ENCODE results near the gene KCNQ5. TPM values are rescaled to one million over a fixed set of nuclear protein-coding genes. Genes with fewer than 3 reads are reported as not detected.

The KCNQ5 gene
- total RNA-seq, 6 donors from 2014 or later, result 0.30 to 3.1 (median 0.32) TPM

- no peaks in the 10 kb centered on the region for H3K36me3 ChIP-seq
- no peaks in the 10 kb centered on the region for H3K4me1 ChIP-seq
- H3K9me3 ChIP-seq, result no peaks in the 10 kb centered on the region
- ATAC-seq (ENCODE audit: low FRiP score in 2 of 2) (no peak), DNase-seq (no peak)
- 86 to 93% methylated on average over 2 of the region's 2 CpGs for WGBS, 2 donors
- H3K27me3 ChIP-seq, result no peaks in the 10 kb centered on the region
- no peak overlapping the region for H3K4me3 ChIP-seq
- no peak overlapping the region for H3K27ac ChIP-seq
- TF ChIP-seq EP300 (IDR thresholded peaks at IDR 0.05) (no peak), POLR2A (IDR thresholded peaks at IDR 0.05) (no peak), POLR2AphosphoS5 (IDR thresholded peaks at IDR 0.05) (no peak), CTCF (IDR thresholded peaks at IDR 0.05) (no peak)
Observed at GRCh38 chr6:72855471-72855870, 233.6 kb downstream of the KCNQ5 start.

- no peaks in the 10 kb centered on the region for H3K9me3 ChIP-seq
- no peak for TF ChIP-seq EP300 (IDR thresholded peaks at IDR 0.05)
- no peak for TF ChIP-seq CTCF (IDR thresholded peaks at IDR 0.05)
- TF ChIP-seq POLR2A (IDR thresholded peaks at IDR 0.05), result no peak
- no peak for TF ChIP-seq POLR2AphosphoS5 (IDR thresholded peaks at IDR 0.05)
- H3K36me3 ChIP-seq, result no peaks in the 10 kb centered on the region
- no peak overlapping the region for H3K27ac ChIP-seq
- WGBS, 2 donors, result 85 to 88% methylated on average over 3 of the region's 3 CpGs
- no peak overlapping the region for H3K4me3 ChIP-seq
- peaks cover 0 to under 1% (median 0%) of the 10 kb centered on the region in 4 donors for H3K4me1 ChIP-seq
- H3K27me3 ChIP-seq, result no peaks in the 10 kb centered on the region
- DNase-seq (no peak), ATAC-seq (ENCODE audit: low FRiP score in 2 of 2) (no peak)
Observed at GRCh38 chr6:72856801-72857200, 234.9 kb downstream of the KCNQ5 start.

- Histone ChIP-seq H3K9me3 (no peaks in the 10 kb centered on the region), H3K27ac (no peak overlapping the region), H3K36me3 (no peaks in the 10 kb centered on the region), H3K4me3 (no peak overlapping the region), H3K27me3 (no peaks in the 10 kb centered on the region), H3K4me1 (peaks cover 8 to 11% (median 9%) of the 10 kb centered on the region in 4 donors)
- TF ChIP-seq CTCF (IDR thresholded peaks at IDR 0.05) (no peak), EP300 (IDR thresholded peaks at IDR 0.05) (no peak)
- no peak for ATAC-seq (ENCODE audit: low FRiP score in 2 of 2)
- no peak for DNase-seq
- 91 to 93% methylated on average over 4 of the region's 4 CpGs for WGBS, 2 donors
Observed at GRCh38 chr6:72857791-72858585, 236.1 kb downstream of the KCNQ5 start.

GRCh38 chr6:72861059-72861458 lies 239.2 kb downstream of the KCNQ5 start:
- TF ChIP-seq POLR2A (IDR thresholded peaks at IDR 0.05), result no peak
- TF ChIP-seq POLR2AphosphoS5 (IDR thresholded peaks at IDR 0.05), result no peak
- no peak for TF ChIP-seq EP300 (IDR thresholded peaks at IDR 0.05)
- no peak for TF ChIP-seq CTCF (IDR thresholded peaks at IDR 0.05)
- DNase-seq (no peak), ATAC-seq (ENCODE audit: low FRiP score in 2 of 2) (no peak)
- Histone ChIP-seq H3K4me1 (peaks cover 8 to 15% (median 12%) of the 10 kb centered on the region in 4 donors), H3K27me3 (no peaks in the 10 kb centered on the region), H3K4me3 (no peak overlapping the region), H3K9me3 (no peaks in the 10 kb centered on the region), H3K27ac (no peak overlapping the region), H3K36me3 (no peaks in the 10 kb centered on the region)
- WGBS, 2 donors, result 65 to 67% methylated on average over 2 of the region's 2 CpGs
